ENCODE data around the gene MEGF10.

Gene MEGF10

GRCh38 chr5:127370631-127371030, 80.0 kb downstream of the MEGF10 start:
- DNase-seq, result no peak

- DNase-seq, result no peak
Observed at GRCh38 chr5:127373858-127374491, 83.4 kb downstream of the MEGF10 start.

- no peak for DNase-seq
Observed at GRCh38 chr5:127375124-127375523, 84.5 kb downstream of the MEGF10 start.

GRCh38 chr5:127375544-127376091, 85.0 kb downstream of the MEGF10 start:
- no peak for DNase-seq

- DNase-seq, result no peak
Observed at GRCh38 chr5:127377651-127378050, 87.1 kb downstream of the MEGF10 start.

- DNase-seq, result no peak
Observed at GRCh38 chr5:127385936-127386335, 95.3 kb downstream of the MEGF10 start.

- DNase-seq, result no peak
Observed at GRCh38 chr5:127386557-127386956, 96.0 kb downstream of the MEGF10 start.

GRCh38 chr5:127389601-127390000, 99.0 kb downstream of the MEGF10 start:
- no peak for DNase-seq

- DNase-seq, result no peak
Observed at GRCh38 chr5:127392762-127393161, 102.2 kb downstream of the MEGF10 start.

- DNase-seq, result no peak
Observed at GRCh38 chr5:127396490-127397155, 106.0 kb downstream of the MEGF10 start.

GRCh38 chr5:127398508-127398907, 107.9 kb downstream of the MEGF10 start:
- no peak for DNase-seq

- no peak for DNase-seq
Observed at GRCh38 chr5:127399068-127399467, 108.5 kb downstream of the MEGF10 start.

- no peak for DNase-seq
Observed at GRCh38 chr5:127400539-127400938, 109.9 kb downstream of the MEGF10 start.

GRCh38 chr5:127400946-127401670, 110.5 kb downstream of the MEGF10 start:
- DNase-seq, result peak in 1 of 14 donors; percentile 68

- no peak for DNase-seq
Observed at GRCh38 chr5:127402361-127402760, 111.8 kb downstream of the MEGF10 start.

GRCh38 chr5:127404190-127404589, 113.6 kb downstream of the MEGF10 start:
- no peak for DNase-seq

- DNase-seq, result no peak
Observed at GRCh38 chr5:127406326-127407121, 115.9 kb downstream of the MEGF10 start.

GRCh38 chr5:127409246-127409917, 118.8 kb downstream of the MEGF10 start:
- peak in 8 of 14 donors; percentile 34 to 71 (median 54) for DNase-seq

- peak in 1 of 14 donors; percentile 11 for DNase-seq
Observed at GRCh38 chr5:127409921-127410675, 119.5 kb downstream of the MEGF10 start.

- no peak for DNase-seq
Observed at GRCh38 chr5:127410959-127411358, 120.4 kb downstream of the MEGF10 start.

- no peak for DNase-seq
Observed at GRCh38 chr5:127411381-127411780, 120.8 kb downstream of the MEGF10 start.
